Measurements from ENCODE around the gene MBD6. TPM values are rescaled to one million over a fixed set of nuclear protein-coding genes. Genes with fewer than 3 reads are reported as not detected.

The MBD6 gene
- total and polyA plus RNA-seq, 2 of the 13 experiments (the other 11 are each of a cell fraction or from before 2014, with no cell fraction given): 4.1 to 5.9 TPM

DNA sequence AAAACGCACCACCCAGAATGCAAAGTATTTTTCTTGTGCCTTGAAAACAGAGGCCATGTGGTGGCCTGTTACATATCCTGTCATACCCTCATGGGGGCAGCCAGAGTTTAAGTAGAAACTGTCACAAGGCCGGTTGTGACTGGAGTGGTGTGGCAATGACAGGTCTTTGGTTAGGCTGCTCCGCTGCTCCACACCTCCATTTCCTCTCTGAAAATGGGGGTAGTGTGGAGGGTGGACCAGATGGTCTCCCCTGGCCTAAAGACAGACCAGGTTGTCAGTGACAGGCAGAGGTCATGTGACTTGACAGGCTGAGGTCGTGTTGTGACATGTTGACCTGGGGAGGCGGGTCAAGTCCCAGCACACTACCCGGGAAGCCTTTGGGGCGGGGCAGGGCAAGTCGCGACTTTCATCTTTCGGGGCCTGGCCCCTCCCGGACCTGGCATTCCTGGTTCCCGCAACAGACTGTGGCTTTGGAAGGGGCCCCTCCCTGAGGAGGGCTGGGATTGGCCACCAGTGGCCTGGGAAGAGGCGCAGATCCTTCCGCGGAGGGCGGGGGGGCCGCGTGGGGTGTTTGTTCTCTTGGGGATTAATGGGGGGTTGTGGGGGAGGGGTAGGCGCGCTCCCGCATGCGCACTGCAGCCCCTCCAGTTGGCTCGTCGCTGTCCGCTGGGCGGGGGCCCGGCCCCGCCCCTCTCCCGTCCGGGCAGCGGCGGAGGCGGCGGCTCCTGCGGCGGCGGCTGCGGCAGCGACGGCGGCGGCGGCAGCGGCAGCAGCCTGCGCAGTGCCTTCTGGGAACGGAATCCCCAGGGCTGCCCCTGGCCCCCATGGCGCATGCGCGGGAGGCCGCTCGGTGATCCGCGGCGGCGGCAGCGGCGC lies at the start of gene MBD6 (continued):
- TF ChIP-seq SAFB2 (CRISPR knock-in tag; IDR thresholded peaks at IDR 0.05; ENCODE audit: borderline replicate concordance, low read depth) (0 out of 2 replicates have a peak, but pooled peaks have one; percentile 31), GTF3A (CRISPR knock-in tag; conservative IDR thresholded peaks at IDR 0.05) (no peak), ZNF614 (CRISPR knock-in tag; IDR thresholded peaks at IDR 0.05; ENCODE audit: borderline replicate concordance) (no peak), RCOR2 (CRISPR knock-in tag; IDR thresholded peaks at IDR 0.05) (no peak), ZSCAN22 (CRISPR knock-in tag; IDR thresholded peaks at IDR 0.05) (no peak), RAD51 (IDR thresholded peaks at IDR 0.05; ENCODE audit: borderline replicate concordance) (peak; percentile 91), ZNF746 (CRISPR knock-in tag; IDR thresholded peaks at IDR 0.05) (peak; percentile 80), SOX6 (IDR thresholded peaks at IDR 0.05) (no peak), SOX6 (CRISPR knock-in tag; IDR thresholded peaks at IDR 0.05) (peak; percentile 85), POLR2AphosphoS2 (IDR thresholded peaks at IDR 0.05; ENCODE audit: low read depth, low read length) (no peak), ESRRA (CRISPR knock-in tag; IDR thresholded peaks at IDR 0.05; ENCODE audit: low read depth) (peak; percentile 67), SPEN (CRISPR knock-in tag; IDR thresholded peaks at IDR 0.05; ENCODE audit: low read depth) (peak; percentile 37; the same call in 1 of the 2 replicates), NPAS2 (CRISPR knock-in tag; IDR thresholded peaks at IDR 0.05; ENCODE audit: borderline replicate concordance) (no peak), BHLHE40 (IDR thresholded peaks at IDR 0.05; ENCODE audit: low read length) (peak; percentile 83), NR3C1 (CRISPR knock-in tag; IDR thresholded peaks at IDR 0.05) (no peak), ZNF567 (CRISPR knock-in tag; IDR thresholded peaks at IDR 0.05; ENCODE audit: borderline replicate concordance) (no peak), ZMYM3 (CRISPR knock-in tag; IDR thresholded peaks at IDR 0.05) (no peak)
- TF ChIP-seq, protein P1, sequence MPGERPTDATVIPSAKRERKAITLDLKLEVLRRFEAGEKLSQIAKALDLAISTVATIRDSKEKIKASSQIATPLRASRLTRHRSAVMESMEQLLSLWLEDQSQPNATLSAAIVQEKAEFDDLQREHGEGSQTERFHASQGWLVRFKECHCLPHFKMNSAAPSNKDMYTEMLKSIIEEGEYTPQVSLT (CRISPR knock-in tag; IDR thresholded peaks at IDR 0.05; ENCODE audit: borderline replicate concordance, low read depth): no peak
- TF ChIP-seq, protein P2, sequence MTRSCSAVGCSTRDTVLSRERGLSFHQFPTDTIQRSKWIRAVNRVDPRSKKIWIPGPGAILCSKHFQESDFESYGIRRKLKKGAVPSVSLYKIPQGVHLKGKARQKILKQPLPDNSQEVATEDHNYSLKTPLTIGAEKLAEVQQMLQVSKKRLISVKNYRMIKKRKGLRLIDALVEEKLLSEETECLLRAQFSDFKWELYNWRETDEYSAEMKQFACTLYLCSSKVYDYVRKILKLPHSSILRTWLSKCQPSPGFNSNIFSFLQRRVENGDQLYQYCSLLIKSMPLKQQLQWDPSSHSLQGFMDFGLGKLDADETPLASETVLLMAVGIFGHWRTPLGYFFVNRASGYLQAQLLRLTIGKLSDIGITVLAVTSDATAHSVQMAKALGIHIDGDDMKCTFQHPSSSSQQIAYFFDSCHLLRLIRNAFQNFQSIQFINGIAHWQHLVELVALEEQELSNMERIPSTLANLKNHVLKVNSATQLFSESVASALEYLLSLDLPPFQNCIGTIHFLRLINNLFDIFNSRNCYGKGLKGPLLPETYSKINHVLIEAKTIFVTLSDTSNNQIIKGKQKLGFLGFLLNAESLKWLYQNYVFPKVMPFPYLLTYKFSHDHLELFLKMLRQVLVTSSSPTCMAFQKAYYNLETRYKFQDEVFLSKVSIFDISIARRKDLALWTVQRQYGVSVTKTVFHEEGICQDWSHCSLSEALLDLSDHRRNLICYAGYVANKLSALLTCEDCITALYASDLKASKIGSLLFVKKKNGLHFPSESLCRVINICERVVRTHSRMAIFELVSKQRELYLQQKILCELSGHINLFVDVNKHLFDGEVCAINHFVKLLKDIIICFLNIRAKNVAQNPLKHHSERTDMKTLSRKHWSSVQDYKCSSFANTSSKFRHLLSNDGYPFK (CRISPR knock-in tag; IDR thresholded peaks at IDR 0.05; ENCODE audit: borderline replicate concordance): peak; percentile 54; the same call in 1 of the 2 replicates
- TF ChIP-seq, protein P3, sequence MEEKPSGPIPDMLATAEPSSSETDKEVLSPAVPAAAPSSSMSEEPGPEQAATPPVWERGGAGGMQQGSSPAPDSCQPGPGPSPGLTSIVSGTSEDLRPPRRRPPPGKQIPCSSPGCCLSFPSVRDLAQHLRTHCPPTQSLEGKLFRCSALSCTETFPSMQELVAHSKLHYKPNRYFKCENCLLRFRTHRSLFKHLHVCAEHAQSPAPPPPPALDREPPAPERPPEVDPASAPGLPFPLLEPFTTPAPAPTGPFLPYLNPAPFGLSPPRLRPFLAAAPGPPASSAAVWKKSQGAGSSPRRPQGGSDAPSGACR (CRISPR knock-in tag; IDR thresholded peaks at IDR 0.05): peak; percentile 91
- TF ChIP-seq, protein P4, sequence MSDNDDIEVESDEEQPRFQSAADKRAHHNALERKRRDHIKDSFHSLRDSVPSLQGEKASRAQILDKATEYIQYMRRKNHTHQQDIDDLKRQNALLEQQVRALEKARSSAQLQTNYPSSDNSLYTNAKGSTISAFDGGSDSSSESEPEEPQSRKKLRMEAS (IDR thresholded peaks at IDR 0.05): peak; percentile 77
- TF ChIP-seq, protein P5, sequence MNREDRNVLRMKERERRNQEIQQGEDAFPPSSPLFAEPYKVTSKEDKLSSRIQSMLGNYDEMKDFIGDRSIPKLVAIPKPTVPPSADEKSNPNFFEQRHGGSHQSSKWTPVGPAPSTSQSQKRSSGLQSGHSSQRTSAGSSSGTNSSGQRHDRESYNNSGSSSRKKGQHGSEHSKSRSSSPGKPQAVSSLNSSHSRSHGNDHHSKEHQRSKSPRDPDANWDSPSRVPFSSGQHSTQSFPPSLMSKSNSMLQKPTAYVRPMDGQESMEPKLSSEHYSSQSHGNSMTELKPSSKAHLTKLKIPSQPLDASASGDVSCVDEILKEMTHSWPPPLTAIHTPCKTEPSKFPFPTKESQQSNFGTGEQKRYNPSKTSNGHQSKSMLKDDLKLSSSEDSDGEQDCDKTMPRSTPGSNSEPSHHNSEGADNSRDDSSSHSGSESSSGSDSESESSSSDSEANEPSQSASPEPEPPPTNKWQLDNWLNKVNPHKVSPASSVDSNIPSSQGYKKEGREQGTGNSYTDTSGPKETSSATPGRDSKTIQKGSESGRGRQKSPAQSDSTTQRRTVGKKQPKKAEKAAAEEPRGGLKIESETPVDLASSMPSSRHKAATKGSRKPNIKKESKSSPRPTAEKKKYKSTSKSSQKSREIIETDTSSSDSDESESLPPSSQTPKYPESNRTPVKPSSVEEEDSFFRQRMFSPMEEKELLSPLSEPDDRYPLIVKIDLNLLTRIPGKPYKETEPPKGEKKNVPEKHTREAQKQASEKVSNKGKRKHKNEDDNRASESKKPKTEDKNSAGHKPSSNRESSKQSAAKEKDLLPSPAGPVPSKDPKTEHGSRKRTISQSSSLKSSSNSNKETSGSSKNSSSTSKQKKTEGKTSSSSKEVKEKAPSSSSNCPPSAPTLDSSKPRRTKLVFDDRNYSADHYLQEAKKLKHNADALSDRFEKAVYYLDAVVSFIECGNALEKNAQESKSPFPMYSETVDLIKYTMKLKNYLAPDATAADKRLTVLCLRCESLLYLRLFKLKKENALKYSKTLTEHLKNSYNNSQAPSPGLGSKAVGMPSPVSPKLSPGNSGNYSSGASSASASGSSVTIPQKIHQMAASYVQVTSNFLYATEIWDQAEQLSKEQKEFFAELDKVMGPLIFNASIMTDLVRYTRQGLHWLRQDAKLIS (CRISPR knock-in tag; IDR thresholded peaks at IDR 0.05): no peak

Data from HepG2 (cell line).